Activated T-cell treated with anti-CD3 and anti-CD28 coated beads for 48 hours (primary cell): ENCODE results near the gene RND3.

Experiments
- DNase-seq: peaks from one replicate; pipeline ENCODE4 v3.0.0-alpha.2; 2020; ENCODE audit warnings: low read depth

Gene RND3

GRCh38 chr2:150487537-150488429 lies at the start of gene RND3:
Gene RND3 (minus strand): TSS chr2:150487667. CDS start chr2:150487417, 250 bp downstream.
- peak; percentile 41 for DNase-seq

GRCh38 chr2:150535176-150535575 lies 47.7 kb upstream of the RND3 start:
- no peak for DNase-seq

- no peak for DNase-seq
These were observed 45.4 kb upstream of the RND3 start for GRCh38 chr2:150532879-150533278.

GRCh38 chr2:150532020-150532419 lies 44.6 kb upstream of the RND3 start:
- no peak for DNase-seq

GRCh38 chr2:150531591-150531990 lies 44.1 kb upstream of the RND3 start:
- no peak for DNase-seq

GRCh38 chr2:150530168-150530567 lies 42.7 kb upstream of the RND3 start:
- DNase-seq: no peak

GRCh38 chr2:150528861-150529801 lies 41.7 kb upstream of the RND3 start:
- DNase-seq: no peak

GRCh38 chr2:150526827-150527226 lies 39.4 kb upstream of the RND3 start:
- no peak for DNase-seq

- no peak for DNase-seq
These were observed 38.5 kb upstream of the RND3 start for GRCh38 chr2:150526006-150526405.

GRCh38 chr2:150522269-150522668 lies 34.8 kb upstream of the RND3 start:
- DNase-seq: no peak

GRCh38 chr2:150520887-150521664 lies 33.6 kb upstream of the RND3 start:
- DNase-seq: no peak

GRCh38 chr2:150520033-150520432 lies 32.6 kb upstream of the RND3 start:
- no peak for DNase-seq

GRCh38 chr2:150517951-150518680 lies 30.6 kb upstream of the RND3 start:
- DNase-seq: no peak

- no peak for DNase-seq
These were observed 26.2 kb upstream of the RND3 start for GRCh38 chr2:150513647-150514046.

GRCh38 chr2:150508497-150509137 lies 21.1 kb upstream of the RND3 start:
- no peak for DNase-seq

- DNase-seq: no peak
These were observed 19.6 kb upstream of the RND3 start for GRCh38 chr2:150507071-150507470.

- no peak for DNase-seq
These were observed 17.7 kb upstream of the RND3 start for GRCh38 chr2:150505178-150505577.

- no peak for DNase-seq
These were observed 8.6 kb upstream of the RND3 start for GRCh38 chr2:150495993-150496627.

- DNase-seq: no peak
These were observed 7.5 kb upstream of the RND3 start for GRCh38 chr2:150495001-150495400.

- no peak for DNase-seq
These were observed 6.9 kb upstream of the RND3 start for GRCh38 chr2:150494234-150494945.
